Astrocyte (in vitro differentiated cells and primary cell): Measurements from ENCODE around the gene CTDSPL. TPM values are rescaled to one million over a fixed set of nuclear protein-coding genes. Genes with fewer than 3 reads are reported as not detected.

Source experiments
- DNase-seq: peaks from one replicate; pipeline ENCODE4 v3.0.0-alpha.2; 2010; ENCODE audit warnings: low read depth
- FAIRE-seq: peaks from 2 replicates; lab custom pipeline; 2011; peaks lifted over from hg19 to GRCh38; lab: Jason Lieb, UNC
- H2AFZ ChIP-seq: 2 replicates; pipeline ENCODE4 v1.6.0; 2012; ENCODE audit warnings: low read depth, low read length, inconsistent platforms
- H3K27ac ChIP-seq: 2 replicates; pipeline ENCODE4 v1.5.1; 2011; ENCODE audit warnings: low read depth, low read length, inconsistent platforms
- H3K27me3 ChIP-seq: 2 replicates; pipeline ENCODE4 v1.6.0; 2011; ENCODE audit warnings: low read length, inconsistent platforms; ENCODE audit not compliant: insufficient read depth
- H3K36me3 ChIP-seq: 2 replicates; pipeline ENCODE4 v1.5.1; 2011; ENCODE audit warnings: low read length, inconsistent platforms; ENCODE audit not compliant: insufficient read depth
- H3K4me1 ChIP-seq: 2 replicates; pipeline ENCODE4 v1.5.1; 2011; ENCODE audit warnings: low read length, inconsistent platforms; ENCODE audit not compliant: insufficient read depth
- H3K4me2 ChIP-seq: 2 replicates; pipeline ENCODE4 v1.6.0; 2012; ENCODE audit warnings: low read length, inconsistent platforms
- H3K4me3 ChIP-seq: 2 replicates; pipeline ENCODE4 v1.5.1; 2011; ENCODE audit warnings: low read depth, mild to moderate bottlenecking, low read length, inconsistent platforms; ENCODE audit not compliant: insufficient read depth
- H3K79me2 ChIP-seq: 2 replicates; pipeline ENCODE4 v1.6.0; 2012; ENCODE audit warnings: mild to moderate bottlenecking, low read length, inconsistent platforms; ENCODE audit not compliant: insufficient read depth
- H3K9ac ChIP-seq: 2 replicates; pipeline ENCODE4 v1.6.0; 2012; ENCODE audit warnings: mild to moderate bottlenecking, low read length, inconsistent platforms
- H3K9me3 ChIP-seq: 2 replicates; pipeline ENCODE4 v1.5.1; 2012; ENCODE audit warnings: low read depth, mild to moderate bottlenecking, low read length, inconsistent platforms; ENCODE audit not compliant: insufficient read depth
- H4K20me1 ChIP-seq: 2 replicates; pipeline ENCODE4 v1.6.0; 2012; ENCODE audit warnings: low read length, inconsistent platforms; ENCODE audit not compliant: insufficient read depth
- H3K27ac Mint-ChIP-seq: one replicate; pipeline ENCODE4 v1.8.0; 2021; ENCODE audit warnings: mild to moderate bottlenecking, mixed read lengths; ENCODE audit not compliant: unreplicated experiment
- H3K27me3 Mint-ChIP-seq: one replicate; pipeline ENCODE4 v1.8.0; 2021; ENCODE audit warnings: low read depth, mixed read lengths; ENCODE audit not compliant: unreplicated experiment
- H3K36me3 Mint-ChIP-seq: one replicate; pipeline ENCODE4 v1.8.0; 2021; ENCODE audit warnings: low read depth, mixed read lengths; ENCODE audit not compliant: unreplicated experiment
- H3K4me1 Mint-ChIP-seq: one replicate; pipeline ENCODE4 v1.8.0; 2021; ENCODE audit warnings: low read depth, mixed read lengths; ENCODE audit not compliant: unreplicated experiment
- H3K4me3 Mint-ChIP-seq: one replicate; pipeline ENCODE4 v1.8.0; 2021; ENCODE audit warnings: mild to moderate bottlenecking, moderate library complexity, mixed read lengths; ENCODE audit not compliant: unreplicated experiment
- H3K9me3 Mint-ChIP-seq: one replicate; pipeline ENCODE4 v1.8.0; 2021; ENCODE audit warnings: mild to moderate bottlenecking, mixed read lengths; ENCODE audit not compliant: unreplicated experiment
- EZH2 ChIP-seq: IDR thresholded peaks from 2 replicates; pipeline ENCODE4 v1.6.1; 2012; ENCODE audit warnings: mild to moderate bottlenecking, low read length, inconsistent platforms; ENCODE audit not compliant: insufficient read depth
- total RNA-seq: library from RNA; stranded (reverse); gene quantifications from 2 replicates; pipeline ENCODE4 v1.2.1, GENCODE V29; 2021
- TF ChIP-seq, protein P1 (sequence below): IDR thresholded peaks from 2 replicates; pipeline ENCODE4 v1.5.1; 2011; ENCODE audit warnings: low read depth, mild to moderate bottlenecking, inconsistent platforms, low read length, moderate library complexity; ENCODE audit not compliant: insufficient read depth

CTDSPL gene
- total RNA-seq, 1 donor from 2014 or later, result 37.9 TPM

DNA sequence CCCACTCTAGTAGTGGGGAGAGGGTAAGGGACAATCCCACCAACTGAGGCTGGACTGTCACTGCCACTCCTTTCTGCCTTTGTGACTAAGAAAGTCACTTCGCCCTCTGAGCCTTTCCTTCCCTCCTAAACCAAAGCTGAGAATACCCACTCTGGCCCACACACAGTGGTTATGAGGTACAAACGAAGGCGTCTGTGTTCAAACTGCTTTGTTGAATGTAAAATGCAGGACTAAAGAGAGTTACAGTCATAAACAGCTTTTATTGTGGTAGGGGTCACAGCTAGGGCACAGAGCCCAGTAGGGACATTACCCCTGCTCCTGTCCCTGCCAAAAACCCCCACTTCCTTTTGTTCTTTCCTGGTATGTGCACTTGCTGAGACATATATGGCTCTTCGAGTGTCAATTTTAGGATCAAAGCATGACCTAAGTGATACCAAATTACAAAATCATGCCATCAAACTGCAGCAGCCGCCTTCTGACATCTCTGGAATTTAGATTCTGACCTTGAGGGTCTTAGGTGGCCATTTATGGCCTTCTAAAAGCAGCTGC is 45.1 kb downstream of the CTDSPL start:
- no peak overlapping the region for H2AFZ ChIP-seq
- TF ChIP-seq EZH2, result no peak
- TF ChIP-seq, protein P1, sequence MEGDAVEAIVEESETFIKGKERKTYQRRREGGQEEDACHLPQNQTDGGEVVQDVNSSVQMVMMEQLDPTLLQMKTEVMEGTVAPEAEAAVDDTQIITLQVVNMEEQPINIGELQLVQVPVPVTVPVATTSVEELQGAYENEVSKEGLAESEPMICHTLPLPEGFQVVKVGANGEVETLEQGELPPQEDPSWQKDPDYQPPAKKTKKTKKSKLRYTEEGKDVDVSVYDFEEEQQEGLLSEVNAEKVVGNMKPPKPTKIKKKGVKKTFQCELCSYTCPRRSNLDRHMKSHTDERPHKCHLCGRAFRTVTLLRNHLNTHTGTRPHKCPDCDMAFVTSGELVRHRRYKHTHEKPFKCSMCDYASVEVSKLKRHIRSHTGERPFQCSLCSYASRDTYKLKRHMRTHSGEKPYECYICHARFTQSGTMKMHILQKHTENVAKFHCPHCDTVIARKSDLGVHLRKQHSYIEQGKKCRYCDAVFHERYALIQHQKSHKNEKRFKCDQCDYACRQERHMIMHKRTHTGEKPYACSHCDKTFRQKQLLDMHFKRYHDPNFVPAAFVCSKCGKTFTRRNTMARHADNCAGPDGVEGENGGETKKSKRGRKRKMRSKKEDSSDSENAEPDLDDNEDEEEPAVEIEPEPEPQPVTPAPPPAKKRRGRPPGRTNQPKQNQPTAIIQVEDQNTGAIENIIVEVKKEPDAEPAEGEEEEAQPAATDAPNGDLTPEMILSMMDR, result no peak
- H3K9me3 ChIP-seq, result no peaks in the 10 kb centered on the region
- H4K20me1 ChIP-seq, result peaks cover 70% of the 10 kb centered on the region
- Mint-ChIP-seq H3K4me1 (peaks cover 65% of the 10 kb centered on the region), H3K27me3 (no peaks in the 10 kb centered on the region), H3K27ac (peak overlapping the region; percentile 23), H3K4me3 (no peak overlapping the region), H3K36me3 (peaks cover 5% of the 10 kb centered on the region), H3K9me3 (peaks cover 3% of the 10 kb centered on the region)
- H3K27ac ChIP-seq, result no peak overlapping the region
- H3K9ac ChIP-seq, result no peak overlapping the region
- H3K27me3 ChIP-seq, result no peaks in the 10 kb centered on the region
- DNase-seq (no peak), FAIRE-seq (no peak)
- H3K4me3 ChIP-seq, result no peak overlapping the region
- H3K36me3 ChIP-seq, result no peaks in the 10 kb centered on the region
- H3K79me2 ChIP-seq, result peaks cover 5% of the 10 kb centered on the region
- H3K4me1 ChIP-seq, result peaks cover 22% of the 10 kb centered on the region
- peak overlapping the region; percentile 45 for H3K4me2 ChIP-seq

DNA sequence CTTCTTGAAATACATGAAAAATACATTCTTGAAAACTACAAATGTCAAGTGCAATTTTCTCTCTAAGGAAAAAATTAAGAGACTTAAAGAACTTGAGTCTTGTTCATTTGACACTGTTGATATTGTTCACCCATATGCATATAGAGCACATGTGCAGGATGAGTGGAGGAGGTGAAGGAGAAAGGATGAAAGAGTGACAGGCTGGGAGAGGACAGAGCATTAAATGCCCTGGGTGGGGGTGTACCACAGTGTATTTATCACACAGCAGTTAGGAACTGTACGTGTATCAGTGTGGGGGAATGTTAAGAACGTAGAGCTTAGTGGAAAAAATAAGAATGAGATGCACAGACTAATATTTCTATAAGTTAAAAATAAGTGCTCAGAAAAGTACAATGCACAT is 45.7 kb downstream of the CTDSPL start:
- Histone ChIP-seq H3K36me3 (no peaks in the 10 kb centered on the region), H3K79me2 (peaks cover 5% of the 10 kb centered on the region), H3K27ac (no peak overlapping the region), H4K20me1 (peaks cover 70% of the 10 kb centered on the region), H3K9me3 (no peaks in the 10 kb centered on the region), H3K4me3 (no peak overlapping the region), H2AFZ (no peak overlapping the region), H3K4me2 (no peak overlapping the region), H3K27me3 (no peaks in the 10 kb centered on the region), H3K9ac (no peak overlapping the region), H3K4me1 (peaks cover 22% of the 10 kb centered on the region)
- FAIRE-seq, result no peak
- TF ChIP-seq, protein P1, result no peak
- TF ChIP-seq EZH2, result no peak
- Mint-ChIP-seq H3K27ac (no peak overlapping the region), H3K9me3 (peaks cover 3% of the 10 kb centered on the region), H3K27me3 (no peaks in the 10 kb centered on the region), H3K4me1 (peaks cover 63% of the 10 kb centered on the region), H3K4me3 (no peak overlapping the region), H3K36me3 (peaks cover 2% of the 10 kb centered on the region)
- no peak for DNase-seq

DNA sequence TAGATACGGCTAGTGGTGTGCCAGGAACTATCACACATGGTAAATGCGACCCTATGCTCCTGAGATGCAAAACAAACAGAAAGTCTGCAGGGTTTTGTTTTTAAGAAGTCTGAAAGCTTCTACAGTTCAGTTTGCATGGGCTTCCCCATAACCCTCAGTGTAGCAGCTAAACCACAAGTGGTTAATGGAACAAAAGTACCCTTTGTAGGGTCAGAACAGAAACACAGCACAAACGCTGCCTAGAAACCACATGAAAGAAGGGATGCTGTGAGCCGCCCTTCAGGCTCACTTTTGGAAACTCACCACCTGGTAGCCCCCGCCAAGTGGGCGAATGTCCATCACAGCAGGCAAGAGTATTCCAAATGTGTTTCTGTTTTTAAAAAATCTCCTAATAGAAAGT is 46.2 kb downstream of the CTDSPL start:
- no peak overlapping the region for H3K27ac ChIP-seq
- no peak overlapping the region for H2AFZ ChIP-seq
- no peak overlapping the region for H3K4me3 ChIP-seq
- peaks cover 65% of the 10 kb centered on the region for H4K20me1 ChIP-seq
- H3K9ac ChIP-seq, result no peak overlapping the region
- DNase-seq (peak; percentile 36), FAIRE-seq (no peak)
- Mint-ChIP-seq H3K27me3 (no peaks in the 10 kb centered on the region), H3K4me3 (no peak overlapping the region), H3K27ac (no peak overlapping the region), H3K9me3 (peaks cover 3% of the 10 kb centered on the region), H3K4me1 (peaks cover 61% of the 10 kb centered on the region), H3K36me3 (peaks cover 2% of the 10 kb centered on the region)
- H3K79me2 ChIP-seq, result peaks cover 5% of the 10 kb centered on the region
- no peaks in the 10 kb centered on the region for H3K9me3 ChIP-seq
- no peaks in the 10 kb centered on the region for H3K27me3 ChIP-seq
- H3K4me2 ChIP-seq, result peak overlapping the region; percentile 14
- TF ChIP-seq, protein P1, result no peak
- no peak for TF ChIP-seq EZH2
- peaks cover 22% of the 10 kb centered on the region for H3K4me1 ChIP-seq
- H3K36me3 ChIP-seq, result no peaks in the 10 kb centered on the region
